Astrocyte (in vitro differentiated cells and primary cell): ENCODE results near the gene PRSS33. TPM values are rescaled to one million over a fixed set of nuclear protein-coding genes. Genes with fewer than 3 reads are reported as not detected.

Source experiments
- DNase-seq: peaks from one replicate; pipeline ENCODE4 v3.0.0-alpha.2; 2010; ENCODE audit warnings: low read depth
- FAIRE-seq: peaks from 2 replicates; lab custom pipeline; 2011; peaks lifted over from hg19 to GRCh38; lab: Jason Lieb, UNC
- H2AFZ ChIP-seq: 2 replicates; pipeline ENCODE4 v1.6.0; 2012; ENCODE audit warnings: low read depth, low read length, inconsistent platforms
- H3K27ac ChIP-seq: 2 replicates; pipeline ENCODE4 v1.5.1; 2011; ENCODE audit warnings: low read depth, low read length, inconsistent platforms
- H3K27me3 ChIP-seq: 2 replicates; pipeline ENCODE4 v1.6.0; 2011; ENCODE audit warnings: low read length, inconsistent platforms; ENCODE audit not compliant: insufficient read depth
- H3K36me3 ChIP-seq: 2 replicates; pipeline ENCODE4 v1.5.1; 2011; ENCODE audit warnings: low read length, inconsistent platforms; ENCODE audit not compliant: insufficient read depth
- H3K4me1 ChIP-seq: 2 replicates; pipeline ENCODE4 v1.5.1; 2011; ENCODE audit warnings: low read length, inconsistent platforms; ENCODE audit not compliant: insufficient read depth
- H3K4me2 ChIP-seq: 2 replicates; pipeline ENCODE4 v1.6.0; 2012; ENCODE audit warnings: low read length, inconsistent platforms
- H3K4me3 ChIP-seq: 2 replicates; pipeline ENCODE4 v1.5.1; 2011; ENCODE audit warnings: low read depth, mild to moderate bottlenecking, low read length, inconsistent platforms; ENCODE audit not compliant: insufficient read depth
- H3K79me2 ChIP-seq: 2 replicates; pipeline ENCODE4 v1.6.0; 2012; ENCODE audit warnings: mild to moderate bottlenecking, low read length, inconsistent platforms; ENCODE audit not compliant: insufficient read depth
- H3K9ac ChIP-seq: 2 replicates; pipeline ENCODE4 v1.6.0; 2012; ENCODE audit warnings: mild to moderate bottlenecking, low read length, inconsistent platforms
- H3K9me3 ChIP-seq: 2 replicates; pipeline ENCODE4 v1.5.1; 2012; ENCODE audit warnings: low read depth, mild to moderate bottlenecking, low read length, inconsistent platforms; ENCODE audit not compliant: insufficient read depth
- H4K20me1 ChIP-seq: 2 replicates; pipeline ENCODE4 v1.6.0; 2012; ENCODE audit warnings: low read length, inconsistent platforms; ENCODE audit not compliant: insufficient read depth
- H3K27ac Mint-ChIP-seq: one replicate; pipeline ENCODE4 v1.8.0; 2021; ENCODE audit warnings: mild to moderate bottlenecking, mixed read lengths; ENCODE audit not compliant: unreplicated experiment
- H3K27me3 Mint-ChIP-seq: one replicate; pipeline ENCODE4 v1.8.0; 2021; ENCODE audit warnings: low read depth, mixed read lengths; ENCODE audit not compliant: unreplicated experiment
- H3K36me3 Mint-ChIP-seq: one replicate; pipeline ENCODE4 v1.8.0; 2021; ENCODE audit warnings: low read depth, mixed read lengths; ENCODE audit not compliant: unreplicated experiment
- H3K4me1 Mint-ChIP-seq: one replicate; pipeline ENCODE4 v1.8.0; 2021; ENCODE audit warnings: low read depth, mixed read lengths; ENCODE audit not compliant: unreplicated experiment
- H3K4me3 Mint-ChIP-seq: one replicate; pipeline ENCODE4 v1.8.0; 2021; ENCODE audit warnings: mild to moderate bottlenecking, moderate library complexity, mixed read lengths; ENCODE audit not compliant: unreplicated experiment
- H3K9me3 Mint-ChIP-seq: one replicate; pipeline ENCODE4 v1.8.0; 2021; ENCODE audit warnings: mild to moderate bottlenecking, mixed read lengths; ENCODE audit not compliant: unreplicated experiment
- EZH2 ChIP-seq: IDR thresholded peaks from 2 replicates; pipeline ENCODE4 v1.6.1; 2012; ENCODE audit warnings: mild to moderate bottlenecking, low read length, inconsistent platforms; ENCODE audit not compliant: insufficient read depth
- total RNA-seq: library from RNA; stranded (reverse); gene quantifications from 2 replicates; pipeline ENCODE4 v1.2.1, GENCODE V29; 2021
- TF ChIP-seq, protein P1 (sequence below): IDR thresholded peaks from 2 replicates; pipeline ENCODE4 v1.5.1; 2011; ENCODE audit warnings: low read depth, mild to moderate bottlenecking, inconsistent platforms, low read length, moderate library complexity; ENCODE audit not compliant: insufficient read depth

Gene PRSS33
- total RNA-seq, 1 donor from 2014 or later: not detected

GRCh38 chr16:2753733-2754020 is 33.7 kb downstream of the PRSS33 start:
- no peaks in the 10 kb centered on the region for H3K9me3 ChIP-seq
- peak overlapping the region; percentile 99 for H3K27ac ChIP-seq
- TF ChIP-seq, protein P1, sequence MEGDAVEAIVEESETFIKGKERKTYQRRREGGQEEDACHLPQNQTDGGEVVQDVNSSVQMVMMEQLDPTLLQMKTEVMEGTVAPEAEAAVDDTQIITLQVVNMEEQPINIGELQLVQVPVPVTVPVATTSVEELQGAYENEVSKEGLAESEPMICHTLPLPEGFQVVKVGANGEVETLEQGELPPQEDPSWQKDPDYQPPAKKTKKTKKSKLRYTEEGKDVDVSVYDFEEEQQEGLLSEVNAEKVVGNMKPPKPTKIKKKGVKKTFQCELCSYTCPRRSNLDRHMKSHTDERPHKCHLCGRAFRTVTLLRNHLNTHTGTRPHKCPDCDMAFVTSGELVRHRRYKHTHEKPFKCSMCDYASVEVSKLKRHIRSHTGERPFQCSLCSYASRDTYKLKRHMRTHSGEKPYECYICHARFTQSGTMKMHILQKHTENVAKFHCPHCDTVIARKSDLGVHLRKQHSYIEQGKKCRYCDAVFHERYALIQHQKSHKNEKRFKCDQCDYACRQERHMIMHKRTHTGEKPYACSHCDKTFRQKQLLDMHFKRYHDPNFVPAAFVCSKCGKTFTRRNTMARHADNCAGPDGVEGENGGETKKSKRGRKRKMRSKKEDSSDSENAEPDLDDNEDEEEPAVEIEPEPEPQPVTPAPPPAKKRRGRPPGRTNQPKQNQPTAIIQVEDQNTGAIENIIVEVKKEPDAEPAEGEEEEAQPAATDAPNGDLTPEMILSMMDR: no peak
- TF ChIP-seq EZH2: no peak
- H4K20me1 ChIP-seq: peaks cover 58% of the 10 kb centered on the region
- FAIRE-seq: no peak
- H3K27me3 ChIP-seq: no peaks in the 10 kb centered on the region
- H3K9ac ChIP-seq: peak overlapping the region; percentile 90
- DNase-seq: no peak
- H3K4me1 ChIP-seq: peaks cover 25% of the 10 kb centered on the region
- H3K36me3 Mint-ChIP-seq: peaks cover 15% of the 10 kb centered on the region
- H3K36me3 ChIP-seq: peaks cover 22% of the 10 kb centered on the region
- no peaks in the 10 kb centered on the region for H3K9me3 Mint-ChIP-seq
- peak overlapping the region; percentile 91 for H3K27ac Mint-ChIP-seq
- peaks cover 70% of the 10 kb centered on the region for H3K79me2 ChIP-seq
- H3K27me3 Mint-ChIP-seq: no peaks in the 10 kb centered on the region
- H3K4me1 Mint-ChIP-seq: peaks cover 31% of the 10 kb centered on the region
- H3K4me3 ChIP-seq: peak overlapping the region; percentile 85
- peak overlapping the region; percentile 96 for H3K4me2 ChIP-seq
- H2AFZ ChIP-seq: no peak overlapping the region
- H3K4me3 Mint-ChIP-seq: peak overlapping the region; percentile 92

DNA sequence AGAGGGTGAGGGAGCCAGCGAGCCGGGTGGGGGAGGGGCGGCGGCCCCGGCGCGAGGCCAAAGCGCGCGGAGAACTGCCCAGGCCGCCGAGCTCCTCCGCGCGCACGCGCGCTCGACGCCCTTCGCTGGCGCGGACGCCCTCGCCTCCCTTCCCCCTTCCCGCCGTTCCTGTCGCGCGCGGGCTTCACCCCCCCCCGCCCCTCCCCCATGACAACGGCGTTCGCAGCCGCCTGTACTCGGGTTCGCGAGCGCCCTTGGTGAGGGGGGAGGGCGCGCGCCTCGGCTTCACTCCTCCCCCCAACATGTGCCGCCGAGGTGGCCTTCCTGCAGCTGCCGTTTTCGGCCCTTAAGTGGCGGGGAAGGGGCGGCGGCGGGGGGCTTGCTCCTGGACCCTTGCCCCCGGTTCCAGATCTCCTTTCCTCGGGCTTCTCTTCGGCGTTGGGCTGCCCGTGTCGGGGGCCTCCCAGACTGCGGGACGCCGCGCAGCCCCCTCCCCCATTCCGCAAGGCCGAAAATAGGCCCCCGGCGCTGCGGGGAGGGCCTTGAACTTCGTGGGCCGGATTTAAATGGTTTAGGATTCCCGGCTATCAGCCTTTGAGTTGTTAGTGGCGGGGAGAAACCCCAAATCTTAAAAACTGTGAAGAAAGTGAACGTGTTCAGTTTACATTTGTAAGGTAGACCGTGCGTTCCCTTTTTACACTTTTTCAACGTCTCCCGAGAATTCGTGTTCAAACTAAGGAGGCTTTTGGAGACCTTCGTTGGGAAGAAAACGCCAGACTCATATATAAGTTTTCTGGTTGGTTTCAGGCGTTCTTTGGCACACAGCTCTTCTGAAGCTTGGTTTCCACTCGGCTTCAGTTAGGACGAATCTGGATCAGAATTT is 34.3 kb downstream of the PRSS33 start:
- H3K27me3 ChIP-seq: no peaks in the 10 kb centered on the region
- no peak for FAIRE-seq
- peak overlapping the region; percentile 96 for H2AFZ ChIP-seq
- peaks cover 52% of the 10 kb centered on the region for H4K20me1 ChIP-seq
- H3K9me3 ChIP-seq: no peaks in the 10 kb centered on the region
- H3K4me1 ChIP-seq: peaks cover 25% of the 10 kb centered on the region
- Mint-ChIP-seq H3K36me3 (peaks cover 11% of the 10 kb centered on the region), H3K27ac (peak overlapping the region; percentile 91), H3K4me3 (peak overlapping the region; percentile 92), H3K9me3 (no peaks in the 10 kb centered on the region), H3K27me3 (no peaks in the 10 kb centered on the region), H3K4me1 (peaks cover 31% of the 10 kb centered on the region)
- H3K4me2 ChIP-seq: peak overlapping the region; percentile 96
- H3K79me2 ChIP-seq: peaks cover 64% of the 10 kb centered on the region
- peak overlapping the region; percentile 90 for H3K9ac ChIP-seq
- DNase-seq: peak; percentile 45
- no peak for TF ChIP-seq EZH2
- TF ChIP-seq, protein P1: no peak
- H3K36me3 ChIP-seq: peaks cover 16% of the 10 kb centered on the region
- H3K4me3 ChIP-seq: peak overlapping the region; percentile 85
- peak overlapping the region; percentile 99 for H3K27ac ChIP-seq
